ENCODE measurements around the gene HOXA4. TPM values are rescaled to one million over a fixed set of nuclear protein-coding genes. Genes with fewer than 3 reads are reported as not detected.

The HOXA4 gene
- total and polyA plus RNA-seq, 2 of the 8 experiments (the other 6 are each of a cell fraction or from before 2014, with no cell fraction given) = not detected

GRCh38 chr7:27138472-27138871, 7.9 kb upstream of the HOXA4 start:
- no peaks in the 10 kb centered on the region for H3K79me2 ChIP-seq (ENCODE audit: control insufficient read depth in 1 of 2, insufficient read depth in 2 of 2, low read length in 2 of 2)
- no peak overlapping the region for H3K18ac ChIP-seq (ENCODE audit: extremely low read depth, low read length)
- H3K4me2 ChIP-seq (ENCODE audit: insufficient read depth in 1 of 2, low read depth in 2 of 2, low read length in 2 of 2) = no peak overlapping the region
- H2BK120ac ChIP-seq (replicated peaks; ENCODE audit: low read depth, low read length) = no peak overlapping the region
- H4K8ac ChIP-seq (ENCODE audit: extremely low read depth, insufficient read depth, low read length) = no peak overlapping the region
- no peak overlapping the region for H2BK12ac ChIP-seq (ENCODE audit: low read depth, low read length)
- H3K79me1 ChIP-seq (ENCODE audit: low read depth, low read length) = no peaks in the 10 kb centered on the region
- no peaks in the 10 kb centered on the region for H3K9me3 ChIP-seq (ENCODE audit: insufficient read depth in 2 of 2, low read depth in 1 of 2, low read length in 1 of 2)
- no peak overlapping the region for H4K91ac ChIP-seq (replicated peaks; ENCODE audit: insufficient read length, low read length)
- POLR2A ChIA-PET (ENCODE audit: partially characterized antibody) = no interaction called here
- no peak overlapping the region for H2AK5ac ChIP-seq (ENCODE audit: low read depth, low read length)
- no peak overlapping the region for H2AFZ ChIP-seq (ENCODE audit: low read length)
- no peak overlapping the region for H3K9ac ChIP-seq (replicated peaks in 1 of 4; ENCODE audit: extremely low read depth in 1 of 4, low read depth in 3 of 4, low read length in 3 of 4)
- H3K23ac ChIP-seq (ENCODE audit: insufficient read length) = no peak overlapping the region
- peaks cover 0 to 6% (median 3%) of the 10 kb centered on the region in 4 experiments; a peak in 4 of 7 replicates for H3K4me1 ChIP-seq (replicated peaks in 1 of 4; ENCODE audit: control insufficient read depth in 3 of 4, insufficient read depth in 4 of 4, low read length in 3 of 4)
- no peak overlapping the region for H3K4me3 ChIP-seq (ENCODE audit: extremely low read depth in 1 of 4, insufficient read depth in 2 of 4, low read depth in 3 of 4, low read length in 4 of 4)
- H2BK20ac ChIP-seq (ENCODE audit: low read length) = no peak overlapping the region
- peaks cover 18 to 21% of the 10 kb centered on the region in 2 experiments for H4K20me1 ChIP-seq (replicated peaks in 1 of 2; ENCODE audit: control insufficient read depth in 1 of 2, insufficient read depth in 2 of 2, low read length in 2 of 2)
- H3K27ac ChIP-seq (ENCODE audit: low read depth, low read length) = no peak overlapping the region
- H3K36me3 ChIP-seq (ENCODE audit: control insufficient read depth in 2 of 4, insufficient read depth in 4 of 4, low read length in 3 of 4) = peaks cover 0 to 10% (median 0%) of the 10 kb centered on the region in 4 experiments; a peak in 1 of 8 replicates
- no peak overlapping the region for H2BK5ac ChIP-seq (ENCODE audit: low read depth, low read length)
- H2BK15ac ChIP-seq (ENCODE audit: low read length) = no peak overlapping the region
- TF ChIP-seq TCF12 (IDR thresholded peaks at IDR 0.05; ENCODE audit: low read depth, low read length) = no peak
- H3K27me3 ChIP-seq (replicated peaks in 1 of 4; ENCODE audit: control insufficient read depth in 3 of 4, extremely low read depth in 1 of 4, insufficient read depth in 3 of 4, low read length in 3 of 4) = peaks cover 98 to 100% (median 100%) of the 10 kb centered on the region in 4 experiments
- H3K4ac ChIP-seq (replicated peaks; ENCODE audit: insufficient read length, low read depth, low read length) = no peak overlapping the region
- 36% methylated on average over 1 of the region's 1 CpG; no CpG with 5 or more reads in 1 of the 2 experiments for WGBS, 2 experiments (ENCODE audit: extremely low coverage in 1 of 2, insufficient coverage in 1 of 2, insufficient read length in 1 of 2, insufficient replicate concordance in 2 of 2, low coverage in 1 of 2, low lambda C conversion rate in 2 of 2, missing lambda C conversion rate in 1 of 2)
- H4K5ac ChIP-seq (ENCODE audit: insufficient read length, low read depth, low read length) = no peak overlapping the region
- H3K56ac ChIP-seq (replicated peaks; ENCODE audit: insufficient read length, low read depth, low read length) = no peak overlapping the region
- peaks cover 8% of the 10 kb centered on the region for H3K23me2 ChIP-seq (ENCODE audit: low read depth, low read length)
- CTCF ChIA-PET (ENCODE audit: partially characterized antibody) = no interaction called here
- no peak overlapping the region for H3K14ac ChIP-seq (ENCODE audit: insufficient read length)
- DNase-seq (ENCODE audit: low read depth in 1 of 2, low spot score in 2 of 2) (no peak), FAIRE-seq (no peak)
